Fibroblast of skin of left biceps (primary cell): ENCODE data around the gene PLA1A.
A peak's percentile ranks its signal among the peaks of the same experiment; 100 is the strongest.
"Not testable (repeated sequence)": the region's sequence is repeated elsewhere in the genome, so short reads cannot be mapped to it uniquely, and the experiment has no call there.

ENCODE experiments used
- DNase-seq, 2 experiments: peaks; one replicate each; pipeline ENCODE4 v3.0.0-alpha.2; 2013; ENCODE audit warnings: low read depth in 2 of 2

The PLA1A gene

DNA sequence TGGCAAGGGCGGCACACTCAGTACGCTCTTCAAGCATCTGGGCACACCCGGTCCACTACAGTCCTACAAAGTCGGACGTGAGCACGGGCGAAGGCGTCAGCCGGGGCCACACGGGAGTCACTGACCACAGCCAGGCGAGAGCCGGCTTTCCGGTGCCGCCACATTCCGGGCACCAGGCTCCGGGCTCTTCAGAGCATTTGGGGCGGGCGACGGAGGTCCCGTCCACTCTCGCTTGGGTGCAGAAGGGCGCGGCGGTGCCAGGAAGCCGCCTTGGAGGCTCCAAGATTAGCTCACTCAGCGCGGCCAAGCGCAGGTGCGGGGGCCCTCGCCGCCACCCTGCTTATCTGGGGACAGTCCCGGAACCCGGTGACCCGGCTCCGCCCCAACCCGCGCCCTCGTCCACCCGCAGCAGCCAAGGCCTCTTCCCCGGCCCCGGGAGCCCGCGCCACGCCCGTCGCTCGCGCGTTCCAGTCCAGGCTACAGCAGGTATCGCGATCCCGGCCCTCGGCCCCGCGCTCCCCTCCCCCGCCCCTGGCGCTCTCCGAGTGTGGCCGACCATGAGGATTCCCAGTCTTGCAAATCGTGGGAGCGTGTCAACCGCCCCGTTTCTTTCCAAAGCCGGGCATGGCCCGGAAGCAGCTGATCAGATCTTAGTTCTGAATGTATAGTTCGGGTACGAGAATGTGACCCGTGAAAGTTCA, 18.2 kb upstream of the PLA1A start, which contains the start of gene ADPRH:
Gene ADPRH (plus strand): TSS at position 127 of the 701 bp plus-strand sequence. CDS start 2,678 bp downstream, outside the sequence.
- peak in 1 of 2 experiments; percentile 22 for DNase-seq

DNA sequence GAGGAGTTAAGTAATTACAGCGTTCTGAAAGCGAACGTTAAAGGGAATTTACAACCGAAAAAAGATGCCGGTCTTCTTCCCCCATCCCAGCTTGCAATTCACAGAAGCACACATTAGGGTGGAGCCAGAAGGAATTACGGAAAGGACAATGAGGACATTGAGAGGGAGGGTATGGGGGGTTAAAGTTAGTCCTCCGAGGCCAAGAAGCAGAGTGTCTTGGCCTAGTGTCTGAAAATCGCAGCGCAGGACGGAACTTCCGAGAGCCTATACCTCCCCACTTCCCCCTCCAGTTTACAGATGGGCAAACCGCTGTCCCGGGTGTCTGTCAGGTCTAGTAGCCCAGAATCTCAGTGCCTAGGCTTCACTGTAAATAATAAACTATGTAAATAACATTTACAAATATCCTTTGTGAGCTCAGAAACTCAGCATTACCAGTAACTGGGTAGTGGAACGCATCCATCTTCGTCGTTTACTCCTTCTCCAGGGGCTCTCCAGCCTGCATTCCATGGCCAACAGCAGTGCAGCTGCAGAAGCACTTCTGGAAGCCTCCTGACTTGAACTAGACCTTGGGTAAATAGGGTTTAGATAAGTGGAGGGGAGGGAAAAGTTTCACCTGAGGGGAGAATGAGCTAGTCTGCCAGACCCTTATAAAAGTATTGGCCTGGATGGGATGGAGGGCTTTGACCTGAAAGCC, 17.5 kb upstream of the PLA1A start:
- no peak for DNase-seq

DNA sequence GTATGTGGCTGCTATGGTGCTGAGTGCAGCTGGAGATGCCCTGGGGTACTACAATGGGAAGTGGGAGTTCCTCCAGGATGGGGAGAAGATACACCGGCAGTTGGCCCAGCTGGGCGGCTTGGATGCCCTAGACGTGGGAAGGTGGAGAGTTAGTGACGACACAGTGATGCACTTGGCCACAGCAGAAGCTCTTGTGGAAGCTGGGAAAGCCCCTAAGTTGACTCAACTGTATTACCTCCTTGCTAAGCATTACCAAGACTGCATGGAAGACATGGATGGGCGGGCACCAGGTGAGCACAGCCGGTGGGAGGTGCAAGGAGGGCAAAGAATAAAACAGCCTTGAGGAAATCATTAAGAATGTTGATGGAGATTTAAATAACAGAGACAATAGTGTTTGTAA, 15.5 kb upstream of the PLA1A start:
- no peak for DNase-seq

DNA sequence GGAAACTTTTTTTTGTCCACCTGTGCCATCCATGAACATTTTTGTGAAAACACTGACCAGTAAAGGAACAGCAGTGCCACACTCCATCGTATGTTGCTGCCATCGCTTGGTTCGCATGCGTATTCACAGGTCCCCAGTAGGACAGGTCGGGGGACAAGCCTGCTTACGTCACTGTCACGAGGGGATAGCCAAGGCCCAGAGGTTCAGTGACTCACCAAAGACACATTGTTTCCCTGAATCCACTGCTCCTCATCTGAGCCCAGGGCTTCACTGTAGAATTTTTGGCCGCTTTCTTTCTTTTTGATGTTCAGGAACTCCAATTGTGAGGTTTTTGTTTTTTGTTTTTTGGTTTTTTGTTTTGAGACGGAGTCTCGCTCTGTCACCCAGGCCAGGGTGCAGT, 12.5 kb upstream of the PLA1A start:
- DNase-seq: no peak

DNA sequence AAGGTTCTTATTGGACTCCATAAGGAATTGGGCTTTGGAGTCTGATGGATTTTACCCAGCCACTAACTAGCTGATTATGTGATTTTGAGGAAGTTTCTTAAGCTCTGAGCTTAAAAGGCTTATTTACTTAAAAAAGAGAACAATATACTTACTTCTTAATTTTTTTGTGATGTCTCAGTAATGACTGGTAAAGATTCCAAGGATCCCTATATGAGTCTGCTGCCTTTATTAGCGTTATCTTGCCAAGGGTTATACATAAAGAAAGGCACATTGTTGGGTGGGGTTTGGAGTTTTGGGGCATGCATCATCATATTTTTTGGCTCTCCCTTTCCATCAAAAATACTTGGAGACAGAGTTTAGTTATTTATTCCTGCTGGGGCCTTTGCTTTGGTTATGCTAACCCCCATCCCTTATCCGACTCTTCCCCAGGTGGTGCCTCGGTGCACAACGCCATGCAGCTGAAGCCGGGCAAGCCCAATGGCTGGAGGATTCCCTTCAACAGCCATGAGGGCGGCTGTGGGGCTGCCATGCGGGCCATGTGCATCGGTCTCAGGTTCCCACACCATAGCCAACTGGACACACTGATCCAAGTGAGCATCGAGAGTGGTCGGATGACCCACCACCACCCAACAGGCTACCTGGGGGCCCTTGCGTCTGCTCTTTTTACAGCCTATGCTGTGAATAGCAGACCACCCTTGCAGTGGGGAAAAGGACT, 11.7 kb upstream of the PLA1A start:
- peak; percentile 18 to 28 for DNase-seq

DNA sequence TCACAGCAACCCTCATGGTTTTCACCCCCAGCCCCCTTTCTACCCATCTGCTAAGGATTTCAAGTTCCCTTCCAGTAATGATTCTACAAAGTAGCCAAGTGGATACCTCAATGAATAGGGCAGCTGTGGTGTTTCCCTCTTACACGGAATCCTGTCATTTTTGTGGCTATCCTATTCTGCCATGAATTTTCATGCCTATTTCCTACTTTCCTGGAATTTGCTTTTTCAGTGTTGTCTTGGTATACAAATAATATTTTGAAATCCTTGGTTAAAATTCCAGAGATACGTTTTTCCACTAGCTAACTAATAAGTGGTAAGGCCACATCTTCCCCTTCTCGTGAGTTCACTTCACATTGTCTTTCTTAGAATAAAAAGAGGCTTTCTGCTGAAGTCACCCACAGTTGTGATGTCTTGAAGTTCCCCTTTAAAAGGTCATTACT, 10.9 kb upstream of the PLA1A start:
- DNase-seq: peak; percentile 20

DNA sequence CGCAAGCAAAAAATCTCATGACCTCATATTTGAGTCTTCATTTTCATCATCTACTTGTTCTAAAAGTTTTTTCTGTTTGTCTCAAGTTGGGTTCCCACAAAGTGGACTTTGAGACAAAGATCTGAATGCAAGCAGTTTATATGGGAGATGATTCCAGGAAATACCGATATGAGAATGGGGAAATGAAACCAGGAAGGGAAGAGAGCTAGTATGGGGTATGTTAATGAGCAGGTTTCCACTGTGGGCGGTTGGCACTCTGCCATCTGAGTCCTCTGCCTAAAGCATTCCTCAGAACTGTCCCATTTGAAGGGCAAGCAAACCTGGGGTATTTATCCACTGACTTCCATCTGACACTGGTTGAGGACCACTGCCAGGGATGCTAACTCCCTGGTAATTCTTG, 9.6 kb upstream of the PLA1A start:
- no peak for DNase-seq

DNA sequence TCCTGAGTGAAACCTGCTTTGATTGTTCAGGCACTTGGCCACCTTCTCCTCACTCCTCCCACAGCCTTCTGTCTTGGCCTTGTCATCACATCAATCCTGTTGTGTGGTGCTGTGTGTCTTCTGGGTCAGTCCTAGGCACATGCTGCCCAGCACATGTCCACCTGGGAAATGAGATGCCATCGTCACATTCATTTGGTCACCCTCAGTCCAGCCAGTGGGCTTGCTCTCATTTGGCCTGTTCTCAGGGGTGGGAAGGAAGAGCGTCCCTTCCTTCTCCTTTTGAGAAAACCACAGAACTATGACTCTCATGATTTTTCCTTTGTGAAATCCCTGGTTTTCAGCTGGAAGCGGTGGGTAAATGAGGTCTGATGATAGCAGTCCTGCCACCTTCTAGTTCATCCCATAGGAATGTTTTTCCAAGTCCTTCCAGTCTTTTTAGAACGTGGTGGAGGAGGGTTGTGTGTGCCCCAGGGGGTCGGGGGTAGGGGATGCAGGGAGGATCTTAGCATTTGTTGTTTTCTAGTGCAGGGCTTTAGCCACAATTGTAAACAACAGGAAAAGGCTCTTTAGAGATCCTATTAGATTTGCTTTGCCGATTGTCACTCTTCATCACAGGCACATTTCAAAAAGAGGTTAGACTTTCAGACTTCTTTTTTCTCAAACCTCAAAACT, 8.4 kb upstream of the PLA1A start:
- no peak for DNase-seq

DNA sequence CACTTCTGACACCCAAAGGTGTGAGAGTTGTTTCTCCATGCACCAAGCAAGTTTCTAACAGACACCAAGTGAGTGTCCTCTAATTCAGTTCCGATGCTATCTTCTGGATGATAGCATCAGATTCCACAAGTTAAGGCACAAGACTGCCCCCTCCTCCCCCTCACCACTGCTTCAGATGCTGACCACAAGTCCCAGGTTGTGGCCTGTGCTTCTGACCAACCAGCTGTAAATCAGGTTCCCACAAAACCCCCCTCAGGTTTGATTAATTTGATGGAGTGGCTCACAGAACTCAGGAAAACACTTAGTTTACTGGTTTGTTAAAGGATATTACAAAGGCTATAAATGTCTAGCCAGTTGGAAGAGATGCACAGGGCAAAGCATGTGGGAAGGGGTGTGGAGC, 7.0 kb upstream of the PLA1A start:
- DNase-seq: no peak

DNA sequence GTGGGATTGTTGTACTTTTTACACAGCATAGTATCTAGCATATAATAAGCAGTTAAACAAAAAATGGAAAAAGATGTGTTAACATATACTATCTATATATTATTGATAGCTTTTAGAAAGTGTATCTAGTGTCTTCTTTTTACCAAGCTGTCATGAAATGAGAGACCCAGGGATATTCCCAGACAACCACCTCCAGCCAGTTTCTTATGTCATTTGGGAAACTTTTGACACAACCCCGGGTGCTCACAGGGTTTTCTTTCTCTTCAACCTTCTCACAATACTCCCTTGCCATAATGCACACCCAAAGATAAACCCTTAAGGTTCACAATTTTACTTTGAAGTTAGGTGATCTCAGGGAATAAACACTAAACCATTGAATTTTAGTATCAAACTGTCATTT, 4.8 kb upstream of the PLA1A start:
- DNase-seq: no peak

DNA sequence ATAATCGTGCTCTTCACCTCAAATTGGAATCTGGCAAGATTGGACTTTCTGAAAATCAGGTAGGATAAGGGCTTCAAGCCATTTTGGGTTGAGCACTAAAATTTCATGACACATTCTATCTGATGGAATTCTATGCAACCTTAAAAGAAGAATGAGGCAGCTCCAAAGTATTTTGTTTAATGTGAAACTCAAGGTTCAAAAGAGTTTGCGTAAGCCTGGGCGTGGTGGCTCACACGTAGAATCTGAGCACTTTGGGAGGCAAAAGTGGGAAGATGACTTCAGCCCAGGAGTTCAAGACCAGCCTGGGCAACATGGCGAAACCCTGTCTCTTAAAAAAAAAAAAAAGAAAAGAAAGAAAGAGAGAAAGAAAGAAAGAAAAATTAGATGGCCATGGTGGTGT, 3.6 kb upstream of the PLA1A start:
- no peak for DNase-seq

DNA sequence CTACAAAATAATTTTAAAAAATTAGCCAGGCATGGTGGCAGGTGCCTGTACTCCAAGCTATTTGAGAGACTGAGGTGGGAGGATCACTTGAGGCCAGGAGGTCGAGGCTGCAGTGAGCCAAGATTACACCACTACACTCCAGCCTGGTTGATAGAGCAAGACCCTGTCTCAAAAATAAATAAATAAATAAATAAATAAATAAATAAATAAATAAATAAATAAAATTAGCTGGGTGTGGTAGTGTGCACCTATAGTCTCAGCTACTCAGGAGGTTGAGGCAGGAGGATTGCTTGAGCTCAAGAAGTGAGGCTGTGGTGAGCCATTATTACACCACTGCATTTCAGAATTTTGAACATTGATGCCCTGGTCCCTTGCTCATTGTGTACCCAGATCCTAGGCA, 2.8 kb upstream of the PLA1A start:
- DNase-seq: not testable (repeated sequence)

DNA sequence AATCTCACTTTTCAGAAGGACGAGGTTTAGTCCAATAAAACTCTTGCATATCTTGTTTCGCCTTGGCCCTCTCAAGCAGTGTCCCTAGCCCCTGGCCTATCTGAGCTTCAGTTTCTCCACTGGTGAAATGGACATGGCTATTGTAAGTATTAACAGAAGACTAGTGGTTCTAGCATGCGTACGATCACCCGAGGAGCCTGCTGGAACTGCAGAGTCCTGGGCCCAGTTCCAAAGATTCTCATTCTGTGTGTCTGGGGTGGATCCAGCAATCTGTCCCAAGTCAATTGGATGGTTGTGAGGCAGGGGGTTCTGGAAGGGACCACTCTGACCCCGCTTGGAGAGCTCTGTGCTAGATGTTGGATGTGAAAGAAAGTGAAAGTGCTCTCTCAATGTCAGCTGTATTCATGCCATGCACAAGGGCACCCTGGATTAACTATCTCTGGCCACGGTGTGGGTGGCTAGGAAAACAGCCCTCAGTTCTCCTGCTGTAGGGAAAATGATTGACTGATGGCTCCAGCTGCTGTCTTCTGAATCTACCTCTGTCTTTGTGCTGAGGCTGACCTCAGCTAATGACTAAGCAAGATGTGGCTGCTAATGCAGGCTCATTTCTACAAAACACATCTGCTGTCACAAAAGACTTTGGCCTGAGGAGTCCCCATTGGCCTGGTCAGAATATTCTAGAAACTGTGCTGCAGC, 1.9 kb upstream of the PLA1A start:
- no peak for DNase-seq

DNA sequence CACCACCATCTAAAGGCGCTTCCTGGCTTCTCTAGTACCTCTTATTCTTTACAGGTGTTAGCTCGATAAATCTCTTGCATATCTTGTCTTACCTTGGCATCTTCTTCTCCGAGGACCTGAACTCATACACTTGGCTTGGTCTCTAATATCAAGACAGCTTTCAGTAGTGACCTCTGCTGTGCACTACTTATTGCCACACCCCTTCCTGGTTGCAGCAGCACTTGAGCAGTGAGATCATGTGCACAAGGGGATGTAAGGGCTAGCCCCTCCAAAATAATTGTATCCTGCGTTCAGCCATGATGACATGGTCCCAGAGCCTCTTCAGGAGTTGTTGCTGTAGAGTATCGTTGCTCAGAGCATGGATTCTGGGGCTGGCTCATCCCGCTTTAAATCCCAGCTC, 1.3 kb upstream of the PLA1A start:
- no peak for DNase-seq

DNA sequence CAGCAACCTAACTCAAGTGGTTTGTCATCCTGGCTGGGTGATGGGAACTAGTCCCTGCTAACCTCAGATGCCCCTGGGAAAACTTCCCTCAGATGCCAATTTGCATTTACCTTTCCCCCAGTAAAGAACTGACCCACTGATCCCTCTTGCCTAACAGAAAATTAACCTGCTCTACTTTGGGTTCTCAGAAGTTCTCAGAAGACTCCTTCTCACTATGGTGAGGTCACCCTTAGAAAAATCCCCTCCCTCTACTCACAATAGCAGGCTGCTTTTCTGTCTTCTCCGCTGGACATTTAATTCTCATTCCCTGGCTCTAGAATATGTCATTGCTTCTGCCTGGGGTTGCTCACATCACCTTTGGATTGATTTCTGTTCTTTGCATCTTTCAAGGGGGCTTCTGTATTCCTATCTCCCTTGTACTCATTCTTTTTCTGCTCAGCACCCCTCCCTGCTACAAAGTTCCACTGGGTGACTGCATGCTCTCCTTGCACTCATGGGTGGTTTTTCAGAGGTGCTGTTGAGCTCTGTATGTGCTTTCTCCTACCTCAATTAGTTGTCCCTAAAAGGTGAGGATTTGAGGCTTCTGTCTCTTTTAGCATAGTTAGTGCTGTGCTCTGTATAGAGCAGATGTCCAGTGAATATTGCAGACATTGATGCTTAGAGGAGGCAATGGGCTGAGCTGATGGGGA, 869 bp downstream of the PLA1A start:
- no peak for DNase-seq

DNA sequence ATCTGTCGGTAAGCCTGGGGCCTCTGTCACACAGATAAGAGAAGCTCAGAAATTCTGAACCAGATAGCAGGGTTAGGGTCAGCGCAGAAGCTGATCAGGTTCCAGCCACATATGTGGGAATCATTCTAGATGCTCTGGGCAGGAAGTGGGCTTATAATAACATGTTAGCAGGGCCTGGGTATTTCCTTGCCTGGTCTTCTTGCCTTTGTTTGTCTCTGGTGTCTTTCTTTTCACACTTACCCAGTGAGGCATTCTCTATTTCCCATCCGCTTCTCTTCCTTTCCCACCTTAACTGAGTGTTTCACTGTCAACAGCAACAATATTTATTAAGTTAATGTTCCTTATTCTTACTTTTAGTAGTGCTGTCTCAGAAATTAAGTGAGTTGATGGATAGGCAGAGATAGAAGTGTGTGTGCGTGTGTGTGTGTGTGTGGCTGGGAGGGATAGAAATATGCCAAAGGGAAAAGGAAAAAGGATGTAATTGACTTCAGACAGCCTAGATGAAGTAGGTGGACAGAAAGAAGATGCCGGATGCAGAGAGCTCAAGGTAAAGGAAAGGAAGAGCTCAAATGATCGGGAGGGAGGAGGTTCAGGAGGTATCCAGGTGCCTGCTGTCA, 2.0 kb downstream of the PLA1A start:
- DNase-seq: no peak

DNA sequence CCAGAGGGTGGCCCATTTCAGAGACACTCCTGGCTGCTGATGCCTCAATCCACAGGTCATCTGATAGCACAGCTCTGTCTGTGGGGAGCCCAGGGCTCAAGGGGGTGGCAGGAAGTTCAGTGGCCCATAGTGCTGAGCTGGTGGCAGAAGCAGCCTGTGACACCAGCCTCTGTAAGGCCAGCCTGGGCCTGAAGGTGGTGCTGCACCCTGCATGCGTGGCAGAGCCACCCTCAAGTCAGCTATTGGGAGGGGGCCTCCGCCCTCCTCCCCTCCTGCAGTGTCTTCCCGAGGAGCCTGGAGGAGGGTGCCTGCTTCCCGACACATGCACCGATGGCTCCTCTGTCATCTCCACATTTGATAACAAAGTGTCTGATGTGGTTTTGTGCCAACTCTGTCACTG, 3.0 kb downstream of the PLA1A start:
- no peak for DNase-seq

DNA sequence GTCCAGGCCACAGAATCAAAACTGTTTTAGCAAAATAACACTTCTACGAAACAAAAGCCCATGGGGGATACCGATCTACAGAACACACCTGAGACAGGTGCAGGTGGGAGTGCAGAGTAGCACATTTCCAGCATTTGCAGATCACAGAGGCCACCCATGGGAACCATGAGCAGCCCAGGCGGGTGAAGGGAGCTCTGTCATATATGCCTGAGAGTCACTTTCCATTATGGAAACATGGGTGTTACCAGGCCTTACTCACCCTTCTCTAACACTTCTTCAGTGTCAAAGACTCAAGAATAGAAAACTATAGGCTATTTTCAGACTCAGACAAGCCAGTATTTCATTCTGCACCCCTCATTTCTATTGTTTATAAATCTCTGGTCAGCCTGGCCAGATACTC, 3.5 kb downstream of the PLA1A start:
- DNase-seq: no peak

DNA sequence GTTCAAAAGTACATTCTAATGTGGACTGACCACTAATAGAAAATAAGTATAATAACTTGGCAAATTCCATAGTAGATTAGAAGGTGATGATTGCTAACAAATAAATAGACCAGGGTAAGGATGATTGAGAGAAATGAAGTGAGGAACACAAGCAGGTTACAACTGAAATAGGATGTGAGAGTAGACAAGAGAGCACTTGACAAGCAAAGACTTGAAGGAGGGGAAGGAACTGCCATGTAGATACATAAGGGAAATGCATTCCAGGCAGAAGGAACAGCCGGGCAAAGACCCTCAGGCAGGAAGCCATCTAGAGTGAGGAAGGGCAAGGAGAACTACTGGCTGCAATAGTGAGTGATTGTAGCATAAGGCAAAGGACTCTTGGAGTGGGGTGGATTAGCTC, 5.0 kb downstream of the PLA1A start:
- DNase-seq: no peak

DNA sequence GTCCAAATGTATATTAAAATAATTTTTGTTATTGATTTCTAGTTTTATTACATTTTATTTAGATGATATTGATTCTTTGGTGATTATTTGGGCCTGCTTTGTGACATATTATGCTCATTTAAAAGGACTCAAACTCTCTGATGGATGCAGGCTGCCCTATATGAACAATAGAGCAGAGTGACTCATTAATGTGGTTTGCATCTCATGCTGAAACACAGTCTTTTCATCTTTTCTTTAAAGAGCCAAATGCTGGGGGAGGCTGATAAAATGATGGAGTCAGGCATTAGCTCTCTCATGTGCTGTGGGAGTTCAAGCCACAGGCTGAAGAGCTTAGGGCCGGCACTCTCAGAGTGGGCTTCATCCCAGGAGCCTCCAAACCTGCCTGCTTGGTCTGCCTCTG, 7.2 kb downstream of the PLA1A start:
- peak; percentile 19 to 32 for DNase-seq
